ENCODE results near the gene TRIM33. TPM values are rescaled to one million over a fixed set of nuclear protein-coding genes. Genes with fewer than 3 reads are reported as not detected.

The TRIM33 gene
- total and polyA plus RNA-seq, 2 experiments from 2014 or later = 50.3 to 51.1 TPM

DNA sequence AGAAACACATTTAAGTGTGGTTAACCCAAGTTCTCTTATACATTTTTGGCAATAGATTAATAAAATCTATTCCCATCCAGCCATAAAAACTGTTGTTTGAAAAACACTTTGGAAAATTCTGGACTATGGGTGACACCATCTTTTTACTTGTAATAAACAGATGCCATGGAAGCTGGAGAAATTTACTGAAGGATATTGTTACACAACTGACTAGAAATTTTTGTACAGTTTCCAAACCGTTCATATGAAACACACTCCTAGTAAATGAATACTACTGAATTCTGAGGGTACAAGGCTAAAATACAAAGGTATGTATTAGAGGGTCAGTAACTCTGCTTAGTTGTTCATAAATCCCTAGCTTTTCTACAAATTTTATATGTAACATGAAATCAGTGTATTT is 48.7 kb downstream of the TRIM33 start:
- no peak for TF ChIP-seq STAT1 (IDR thresholded peaks at IDR 0.05; ENCODE audit: unreplicated experiment)
- TF ChIP-seq, protein P1, sequence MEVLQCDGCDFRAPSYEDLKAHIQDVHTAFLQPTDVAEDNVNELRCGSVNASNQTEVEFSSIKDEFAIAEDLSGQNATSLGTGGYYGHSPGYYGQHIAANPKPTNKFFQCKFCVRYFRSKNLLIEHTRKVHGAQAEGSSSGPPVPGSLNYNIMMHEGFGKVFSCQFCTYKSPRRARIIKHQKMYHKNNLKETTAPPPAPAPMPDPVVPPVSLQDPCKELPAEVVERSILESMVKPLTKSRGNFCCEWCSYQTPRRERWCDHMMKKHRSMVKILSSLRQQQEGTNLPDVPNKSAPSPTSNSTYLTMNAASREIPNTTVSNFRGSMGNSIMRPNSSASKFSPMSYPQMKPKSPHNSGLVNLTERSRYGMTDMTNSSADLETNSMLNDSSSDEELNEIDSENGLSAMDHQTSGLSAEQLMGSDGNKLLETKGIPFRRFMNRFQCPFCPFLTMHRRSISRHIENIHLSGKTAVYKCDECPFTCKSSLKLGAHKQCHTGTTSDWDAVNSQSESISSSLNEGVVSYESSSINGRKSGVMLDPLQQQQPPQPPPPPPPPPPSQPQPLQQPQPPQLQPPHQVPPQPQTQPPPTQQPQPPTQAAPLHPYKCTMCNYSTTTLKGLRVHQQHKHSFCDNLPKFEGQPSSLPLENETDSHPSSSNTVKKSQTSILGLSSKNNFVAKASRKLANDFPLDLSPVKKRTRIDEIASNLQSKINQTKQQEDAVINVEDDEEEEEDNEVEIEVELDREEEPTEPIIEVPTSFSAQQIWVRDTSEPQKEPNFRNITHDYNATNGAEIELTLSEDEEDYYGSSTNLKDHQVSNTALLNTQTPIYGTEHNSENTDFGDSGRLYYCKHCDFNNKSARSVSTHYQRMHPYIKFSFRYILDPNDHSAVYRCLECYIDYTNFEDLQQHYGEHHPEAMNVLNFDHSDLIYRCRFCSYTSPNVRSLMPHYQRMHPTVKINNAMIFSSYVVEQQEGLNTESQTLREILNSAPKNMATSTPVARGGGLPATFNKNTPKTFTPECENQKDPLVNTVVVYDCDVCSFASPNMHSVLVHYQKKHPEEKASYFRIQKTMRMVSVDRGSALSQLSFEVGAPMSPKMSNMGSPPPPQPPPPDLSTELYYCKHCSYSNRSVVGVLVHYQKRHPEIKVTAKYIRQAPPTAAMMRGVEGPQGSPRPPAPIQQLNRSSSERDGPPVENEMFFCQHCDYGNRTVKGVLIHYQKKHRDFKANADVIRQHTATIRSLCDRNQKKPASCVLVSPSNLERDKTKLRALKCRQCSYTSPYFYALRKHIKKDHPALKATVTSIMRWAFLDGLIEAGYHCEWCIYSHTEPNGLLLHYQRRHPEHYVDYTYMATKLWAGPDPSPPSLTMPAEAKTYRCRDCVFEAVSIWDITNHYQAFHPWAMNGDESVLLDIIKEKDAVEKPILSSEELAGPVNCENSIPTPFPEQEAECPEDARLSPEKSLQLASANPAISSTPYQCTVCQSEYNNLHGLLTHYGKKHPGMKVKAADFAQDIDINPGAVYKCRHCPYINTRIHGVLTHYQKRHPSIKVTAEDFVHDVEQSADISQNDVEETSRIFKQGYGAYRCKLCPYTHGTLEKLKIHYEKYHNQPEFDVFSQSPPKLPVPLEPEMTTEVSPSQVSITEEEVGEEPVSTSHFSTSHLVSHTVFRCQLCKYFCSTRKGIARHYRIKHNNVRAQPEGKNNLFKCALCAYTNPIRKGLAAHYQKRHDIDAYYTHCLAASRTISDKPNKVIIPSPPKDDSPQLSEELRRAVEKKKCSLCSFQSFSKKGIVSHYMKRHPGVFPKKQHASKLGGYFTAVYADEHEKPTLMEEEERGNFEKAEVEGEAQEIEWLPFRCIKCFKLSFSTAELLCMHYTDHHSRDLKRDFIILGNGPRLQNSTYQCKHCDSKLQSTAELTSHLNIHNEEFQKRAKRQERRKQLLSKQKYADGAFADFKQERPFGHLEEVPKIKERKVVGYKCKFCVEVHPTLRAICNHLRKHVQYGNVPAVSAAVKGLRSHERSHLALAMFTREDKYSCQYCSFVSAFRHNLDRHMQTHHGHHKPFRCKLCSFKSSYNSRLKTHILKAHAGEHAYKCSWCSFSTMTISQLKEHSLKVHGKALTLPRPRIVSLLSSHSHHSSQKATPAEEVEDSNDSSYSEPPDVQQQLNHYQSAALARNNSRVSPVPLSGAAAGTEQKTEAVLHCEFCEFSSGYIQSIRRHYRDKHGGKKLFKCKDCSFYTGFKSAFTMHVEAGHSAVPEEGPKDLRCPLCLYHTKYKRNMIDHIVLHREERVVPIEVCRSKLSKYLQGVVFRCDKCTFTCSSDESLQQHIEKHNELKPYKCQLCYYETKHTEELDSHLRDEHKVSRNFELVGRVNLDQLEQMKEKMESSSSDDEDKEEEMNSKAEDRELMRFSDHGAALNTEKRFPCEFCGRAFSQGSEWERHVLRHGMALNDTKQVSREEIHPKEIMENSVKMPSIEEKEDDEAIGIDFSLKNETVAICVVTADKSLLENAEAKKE (CRISPR knock-in tag; IDR thresholded peaks at IDR 0.05) = no peak
- no peak for TF ChIP-seq ZNF331 (CRISPR knock-in tag; IDR thresholded peaks at IDR 0.05; ENCODE audit: low read depth)
- no peak for TF ChIP-seq POLR2AphosphoS5 (IDR thresholded peaks at IDR 0.05; ENCODE audit: low read depth)
- no peak for TF ChIP-seq CREB1 (CRISPR knock-in tag; IDR thresholded peaks at IDR 0.05; ENCODE audit: low read depth)
- TF ChIP-seq, protein P2, sequence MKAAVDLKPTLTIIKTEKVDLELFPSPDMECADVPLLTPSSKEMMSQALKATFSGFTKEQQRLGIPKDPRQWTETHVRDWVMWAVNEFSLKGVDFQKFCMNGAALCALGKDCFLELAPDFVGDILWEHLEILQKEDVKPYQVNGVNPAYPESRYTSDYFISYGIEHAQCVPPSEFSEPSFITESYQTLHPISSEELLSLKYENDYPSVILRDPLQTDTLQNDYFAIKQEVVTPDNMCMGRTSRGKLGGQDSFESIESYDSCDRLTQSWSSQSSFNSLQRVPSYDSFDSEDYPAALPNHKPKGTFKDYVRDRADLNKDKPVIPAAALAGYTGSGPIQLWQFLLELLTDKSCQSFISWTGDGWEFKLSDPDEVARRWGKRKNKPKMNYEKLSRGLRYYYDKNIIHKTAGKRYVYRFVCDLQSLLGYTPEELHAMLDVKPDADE (IDR thresholded peaks at IDR 0.05) = no peak
- no peak for TF ChIP-seq EZH2phosphoT487 (IDR thresholded peaks at IDR 0.05; ENCODE audit: unreplicated experiment)
- TF ChIP-seq EZH2 (IDR thresholded peaks at IDR 0.05; ENCODE audit: low read depth, unreplicated experiment) = no peak
- TF ChIP-seq JUNB (IDR thresholded peaks at IDR 0.05; ENCODE audit: unreplicated experiment) = no peak
- TF ChIP-seq, protein P3, sequence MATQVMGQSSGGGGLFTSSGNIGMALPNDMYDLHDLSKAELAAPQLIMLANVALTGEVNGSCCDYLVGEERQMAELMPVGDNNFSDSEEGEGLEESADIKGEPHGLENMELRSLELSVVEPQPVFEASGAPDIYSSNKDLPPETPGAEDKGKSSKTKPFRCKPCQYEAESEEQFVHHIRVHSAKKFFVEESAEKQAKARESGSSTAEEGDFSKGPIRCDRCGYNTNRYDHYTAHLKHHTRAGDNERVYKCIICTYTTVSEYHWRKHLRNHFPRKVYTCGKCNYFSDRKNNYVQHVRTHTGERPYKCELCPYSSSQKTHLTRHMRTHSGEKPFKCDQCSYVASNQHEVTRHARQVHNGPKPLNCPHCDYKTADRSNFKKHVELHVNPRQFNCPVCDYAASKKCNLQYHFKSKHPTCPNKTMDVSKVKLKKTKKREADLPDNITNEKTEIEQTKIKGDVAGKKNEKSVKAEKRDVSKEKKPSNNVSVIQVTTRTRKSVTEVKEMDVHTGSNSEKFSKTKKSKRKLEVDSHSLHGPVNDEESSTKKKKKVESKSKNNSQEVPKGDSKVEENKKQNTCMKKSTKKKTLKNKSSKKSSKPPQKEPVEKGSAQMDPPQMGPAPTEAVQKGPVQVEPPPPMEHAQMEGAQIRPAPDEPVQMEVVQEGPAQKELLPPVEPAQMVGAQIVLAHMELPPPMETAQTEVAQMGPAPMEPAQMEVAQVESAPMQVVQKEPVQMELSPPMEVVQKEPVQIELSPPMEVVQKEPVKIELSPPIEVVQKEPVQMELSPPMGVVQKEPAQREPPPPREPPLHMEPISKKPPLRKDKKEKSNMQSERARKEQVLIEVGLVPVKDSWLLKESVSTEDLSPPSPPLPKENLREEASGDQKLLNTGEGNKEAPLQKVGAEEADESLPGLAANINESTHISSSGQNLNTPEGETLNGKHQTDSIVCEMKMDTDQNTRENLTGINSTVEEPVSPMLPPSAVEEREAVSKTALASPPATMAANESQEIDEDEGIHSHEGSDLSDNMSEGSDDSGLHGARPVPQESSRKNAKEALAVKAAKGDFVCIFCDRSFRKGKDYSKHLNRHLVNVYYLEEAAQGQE (IDR thresholded peaks at IDR 0.05; ENCODE audit: unreplicated experiment) = no peak
- no peak for TF ChIP-seq ZNF114 (CRISPR knock-in tag; IDR thresholded peaks at IDR 0.05)
- no peak for TF ChIP-seq NANOG (IDR thresholded peaks at IDR 0.05; ENCODE audit: borderline replicate concordance)
- TF ChIP-seq, protein P4, sequence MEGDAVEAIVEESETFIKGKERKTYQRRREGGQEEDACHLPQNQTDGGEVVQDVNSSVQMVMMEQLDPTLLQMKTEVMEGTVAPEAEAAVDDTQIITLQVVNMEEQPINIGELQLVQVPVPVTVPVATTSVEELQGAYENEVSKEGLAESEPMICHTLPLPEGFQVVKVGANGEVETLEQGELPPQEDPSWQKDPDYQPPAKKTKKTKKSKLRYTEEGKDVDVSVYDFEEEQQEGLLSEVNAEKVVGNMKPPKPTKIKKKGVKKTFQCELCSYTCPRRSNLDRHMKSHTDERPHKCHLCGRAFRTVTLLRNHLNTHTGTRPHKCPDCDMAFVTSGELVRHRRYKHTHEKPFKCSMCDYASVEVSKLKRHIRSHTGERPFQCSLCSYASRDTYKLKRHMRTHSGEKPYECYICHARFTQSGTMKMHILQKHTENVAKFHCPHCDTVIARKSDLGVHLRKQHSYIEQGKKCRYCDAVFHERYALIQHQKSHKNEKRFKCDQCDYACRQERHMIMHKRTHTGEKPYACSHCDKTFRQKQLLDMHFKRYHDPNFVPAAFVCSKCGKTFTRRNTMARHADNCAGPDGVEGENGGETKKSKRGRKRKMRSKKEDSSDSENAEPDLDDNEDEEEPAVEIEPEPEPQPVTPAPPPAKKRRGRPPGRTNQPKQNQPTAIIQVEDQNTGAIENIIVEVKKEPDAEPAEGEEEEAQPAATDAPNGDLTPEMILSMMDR (conservative IDR thresholded peaks at IDR 0.05; ENCODE audit: low read depth in 2 of 2) = no peak
- no peaks in the 10 kb centered on the region for H3K9me3 Mint-ChIP-seq
- H3K4me1 Mint-ChIP-seq = peaks cover 45% of the 10 kb centered on the region
- no peak overlapping the region for H3K4me3 ChIP-seq
- ATAC-seq (no peak), DNase-seq (ENCODE audit: low spot score) (no peak)
- H2AFZ ChIP-seq = no peak overlapping the region
- H3K4me2 ChIP-seq = no peak overlapping the region
- H3K79me2 ChIP-seq (replicated peaks; ENCODE audit: insufficient read depth) = peaks cover 78% of the 10 kb centered on the region
- H3K27me3 ChIP-seq (ENCODE audit: insufficient read depth) = no peaks in the 10 kb centered on the region
- no peaks in the 10 kb centered on the region for H3K36me3 ChIP-seq (ENCODE audit: insufficient read depth)
- H3K4me1 ChIP-seq (ENCODE audit: insufficient read depth) = peaks cover 19% of the 10 kb centered on the region
- H3K27ac ChIP-seq (ENCODE audit: low read depth) = no peak overlapping the region
- no peak overlapping the region for H3K4me3 Mint-ChIP-seq
- peaks cover 29% of the 10 kb centered on the region; the same call in 2 of the 3 replicates for H3K36me3 Mint-ChIP-seq (ENCODE audit: low read depth)
- no peaks in the 10 kb centered on the region for H3F3A ChIP-seq (replicated peaks; ENCODE audit: low read depth)
- no peaks in the 10 kb centered on the region for H3K9me2 ChIP-seq (ENCODE audit: insufficient read depth)
- no peak overlapping the region for H3K27ac Mint-ChIP-seq
- H4K20me1 ChIP-seq (replicated peaks; ENCODE audit: insufficient read depth) = peaks cover 26% of the 10 kb centered on the region
- peaks cover 1% of the 10 kb centered on the region for H3K27me3 Mint-ChIP-seq (ENCODE audit: insufficient read depth, low read depth, poor library complexity)

Measured in GM23338 (cell line).